ENCODE measurements around the gene OR10J5.

DNA sequence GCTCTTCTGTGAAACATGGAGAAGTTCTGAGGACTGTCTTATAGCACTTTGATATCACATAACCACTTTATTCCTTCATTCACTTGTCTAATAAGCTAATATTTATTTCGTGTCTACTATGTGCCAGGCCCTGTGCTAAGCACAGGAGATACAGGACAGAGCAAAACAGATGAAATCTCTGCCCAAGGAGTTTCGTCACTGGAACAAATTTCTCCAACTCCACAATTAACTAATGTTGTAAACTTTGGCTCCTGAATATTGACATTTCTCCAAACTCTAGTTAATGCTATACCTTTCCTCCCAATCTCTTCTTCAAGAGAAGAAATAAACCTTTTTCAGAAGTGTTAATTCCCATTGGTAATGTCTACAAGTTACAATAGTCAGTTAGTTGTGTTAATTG is 24.8 kb upstream of the OR10J5 start:
- no peak for TF ChIP-seq ZNF384 (IDR thresholded peaks at IDR 0.05)
- TF ChIP-seq HDGF (IDR thresholded peaks at IDR 0.05; ENCODE audit: borderline replicate concordance) = no peak
- no peak for TF ChIP-seq SUZ12 (IDR thresholded peaks at IDR 0.05)
- TF ChIP-seq SP1 (IDR thresholded peaks at IDR 0.05) = no peak
- no peak for TF ChIP-seq BHLHE40 (IDR thresholded peaks at IDR 0.05; ENCODE audit: borderline replicate concordance)
- no peak for TF ChIP-seq ELF4 (IDR thresholded peaks at IDR 0.05)
- TF ChIP-seq L3MBTL2 (conservative IDR thresholded peaks at IDR 0.05) = no peak
- TF ChIP-seq TARDBP (IDR thresholded peaks at IDR 0.05) = no peak
- no peak for TF ChIP-seq FOXM1 (IDR thresholded peaks at IDR 0.05; ENCODE audit: borderline replicate concordance)
- TF ChIP-seq ARNT (IDR thresholded peaks at IDR 0.05) = no peak

Data from HEK293T (cell line).